Measurements from ENCODE around the gene PSD. TPM values are rescaled to one million over a fixed set of nuclear protein-coding genes. Genes with fewer than 3 reads are reported as not detected.

The PSD gene
- total and polyA plus RNA-seq, 10 of the 15 experiments (the other 5 are each of a cell fraction or from before 2014, with no cell fraction given): 0.11 to 2.0 (median 0.49) TPM; not detected in 2

DNA sequence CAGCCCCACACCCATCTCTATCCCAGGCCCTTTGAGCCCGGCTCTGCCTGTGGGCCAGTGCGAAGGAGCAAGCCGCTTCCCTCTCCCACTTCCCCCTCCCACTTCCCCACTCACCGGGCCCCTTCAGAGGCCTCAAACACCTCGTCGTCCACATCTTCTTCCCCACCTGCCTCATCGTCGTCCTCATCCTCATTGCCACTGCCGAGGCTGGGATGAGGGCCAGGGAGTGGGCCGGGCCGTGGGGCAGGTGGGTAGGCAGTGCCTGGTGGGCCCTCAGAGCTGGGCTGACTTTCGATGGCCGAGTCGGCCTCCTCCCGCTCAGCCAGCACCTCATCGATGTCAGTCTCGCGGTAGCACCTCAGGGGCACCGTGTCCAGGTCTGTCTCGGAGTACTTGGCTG is 3.8 kb downstream of the PSD start:
- Histone ChIP-seq H2AFZ (ENCODE audit: control insufficient read depth, low read depth, low read length) (no peak overlapping the region), H3K36me3 (ENCODE audit: control insufficient read depth in 2 of 2, insufficient read depth in 2 of 2, low read length in 1 of 2) (no peaks in the 10 kb centered on the region), H3K4me1 (ENCODE audit: control insufficient read depth, insufficient read depth, low read length) (peaks cover 10% of the 10 kb centered on the region), H3K4me2 (ENCODE audit: control insufficient read depth, insufficient read depth) (no peak overlapping the region), H3K9ac (ENCODE audit: control insufficient read depth, insufficient read depth, low read length) (no peak overlapping the region), H3K4me3 (no peak overlapping the region), H4K20me1 (ENCODE audit: control insufficient read depth, insufficient read depth) (peaks cover 5% of the 10 kb centered on the region; the same call in 1 of the 2 replicates), H3K27me3 (replicated peaks in 1 of 2; ENCODE audit: control insufficient read depth in 2 of 2, insufficient read depth in 2 of 2, low read length in 1 of 2) (peaks cover 14 to 16% of the 10 kb centered on the region in 2 experiments), H3K27ac (ENCODE audit: control insufficient read depth, insufficient read depth) (no peak overlapping the region), H3K9me3 (replicated peaks; ENCODE audit: control insufficient read depth, insufficient read depth, low read length) (no peaks in the 10 kb centered on the region), H3K79me2 (ENCODE audit: control insufficient read depth, insufficient read depth, low read length) (no peaks in the 10 kb centered on the region)
- ChIA-PET CTCF (no interaction called here), RAD21 (ENCODE audit: unreplicated experiment) (interaction anchor here (1.0 kb wide), 1 partner anchor 64 kb away, joined by 3 read pairs; no protein-coding TSS in a partner anchor), SMC1A (ENCODE audit: uncharacterized antibody, unreplicated experiment) (no interaction called here), POLR2A (no interaction called here)
- no peak for ATAC-seq
- DNase-seq (ENCODE audit: low read depth, low spot score): no peak
- 18% methylated on average over 16 of the region's 20 CpGs for WGBS (ENCODE audit: insufficient coverage, insufficient replicate concordance, low lambda C conversion rate, missing lambda C conversion rate)
- in situ Hi-C loops (cut with MboI) (no loop called here), intact Hi-C loops (cut with micrococcal nuclease; ENCODE audit: unreplicated experiment) (no loop called here)
- TF ChIP-seq EGR1 (IDR thresholded peaks at IDR 0.05; ENCODE audit: borderline replicate concordance in 1 of 2, low read depth in 2 of 2, low read length in 2 of 2) (no peak), RBBP5 (conservative IDR thresholded peaks at IDR 0.05) (no peak), JUNB (IDR thresholded peaks at IDR 0.05) (no peak), SUZ12 (IDR thresholded peaks at IDR 0.05; ENCODE audit: unreplicated experiment) (no peak), SUPT20H (IDR thresholded peaks at IDR 0.05; ENCODE audit: borderline replicate concordance, control insufficient read depth, low read depth, low read length) (no peak), SREBF2 (IDR thresholded peaks at IDR 0.05; ENCODE audit: low read length) (no peak), GABPA (IDR thresholded peaks at IDR 0.05; ENCODE audit: low read depth) (no peak), MXI1 (IDR thresholded peaks at IDR 0.05; ENCODE audit: low read depth, low read length) (no peak), ATF7 (IDR thresholded peaks at IDR 0.05; ENCODE audit: low read depth) (no peak)
- TF ChIP-seq, protein P1, sequence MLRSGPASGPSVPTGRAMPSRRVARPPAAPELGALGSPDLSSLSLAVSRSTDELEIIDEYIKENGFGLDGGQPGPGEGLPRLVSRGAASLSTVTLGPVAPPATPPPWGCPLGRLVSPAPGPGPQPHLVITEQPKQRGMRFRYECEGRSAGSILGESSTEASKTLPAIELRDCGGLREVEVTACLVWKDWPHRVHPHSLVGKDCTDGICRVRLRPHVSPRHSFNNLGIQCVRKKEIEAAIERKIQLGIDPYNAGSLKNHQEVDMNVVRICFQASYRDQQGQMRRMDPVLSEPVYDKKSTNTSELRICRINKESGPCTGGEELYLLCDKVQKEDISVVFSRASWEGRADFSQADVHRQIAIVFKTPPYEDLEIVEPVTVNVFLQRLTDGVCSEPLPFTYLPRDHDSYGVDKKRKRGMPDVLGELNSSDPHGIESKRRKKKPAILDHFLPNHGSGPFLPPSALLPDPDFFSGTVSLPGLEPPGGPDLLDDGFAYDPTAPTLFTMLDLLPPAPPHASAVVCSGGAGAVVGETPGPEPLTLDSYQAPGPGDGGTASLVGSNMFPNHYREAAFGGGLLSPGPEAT (IDR thresholded peaks at IDR 0.05; ENCODE audit: low read depth): no peak
- TF ChIP-seq, protein P2, sequence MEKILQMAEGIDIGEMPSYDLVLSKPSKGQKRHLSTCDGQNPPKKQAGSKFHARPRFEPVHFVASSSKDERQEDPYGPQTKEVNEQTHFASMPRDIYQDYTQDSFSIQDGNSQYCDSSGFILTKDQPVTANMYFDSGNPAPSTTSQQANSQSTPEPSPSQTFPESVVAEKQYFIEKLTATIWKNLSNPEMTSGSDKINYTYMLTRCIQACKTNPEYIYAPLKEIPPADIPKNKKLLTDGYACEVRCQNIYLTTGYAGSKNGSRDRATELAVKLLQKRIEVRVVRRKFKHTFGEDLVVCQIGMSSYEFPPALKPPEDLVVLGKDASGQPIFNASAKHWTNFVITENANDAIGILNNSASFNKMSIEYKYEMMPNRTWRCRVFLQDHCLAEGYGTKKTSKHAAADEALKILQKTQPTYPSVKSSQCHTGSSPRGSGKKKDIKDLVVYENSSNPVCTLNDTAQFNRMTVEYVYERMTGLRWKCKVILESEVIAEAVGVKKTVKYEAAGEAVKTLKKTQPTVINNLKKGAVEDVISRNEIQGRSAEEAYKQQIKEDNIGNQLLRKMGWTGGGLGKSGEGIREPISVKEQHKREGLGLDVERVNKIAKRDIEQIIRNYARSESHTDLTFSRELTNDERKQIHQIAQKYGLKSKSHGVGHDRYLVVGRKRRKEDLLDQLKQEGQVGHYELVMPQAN (conservative IDR thresholded peaks at IDR 0.05): no peak
- TF ChIP-seq, protein P3, sequence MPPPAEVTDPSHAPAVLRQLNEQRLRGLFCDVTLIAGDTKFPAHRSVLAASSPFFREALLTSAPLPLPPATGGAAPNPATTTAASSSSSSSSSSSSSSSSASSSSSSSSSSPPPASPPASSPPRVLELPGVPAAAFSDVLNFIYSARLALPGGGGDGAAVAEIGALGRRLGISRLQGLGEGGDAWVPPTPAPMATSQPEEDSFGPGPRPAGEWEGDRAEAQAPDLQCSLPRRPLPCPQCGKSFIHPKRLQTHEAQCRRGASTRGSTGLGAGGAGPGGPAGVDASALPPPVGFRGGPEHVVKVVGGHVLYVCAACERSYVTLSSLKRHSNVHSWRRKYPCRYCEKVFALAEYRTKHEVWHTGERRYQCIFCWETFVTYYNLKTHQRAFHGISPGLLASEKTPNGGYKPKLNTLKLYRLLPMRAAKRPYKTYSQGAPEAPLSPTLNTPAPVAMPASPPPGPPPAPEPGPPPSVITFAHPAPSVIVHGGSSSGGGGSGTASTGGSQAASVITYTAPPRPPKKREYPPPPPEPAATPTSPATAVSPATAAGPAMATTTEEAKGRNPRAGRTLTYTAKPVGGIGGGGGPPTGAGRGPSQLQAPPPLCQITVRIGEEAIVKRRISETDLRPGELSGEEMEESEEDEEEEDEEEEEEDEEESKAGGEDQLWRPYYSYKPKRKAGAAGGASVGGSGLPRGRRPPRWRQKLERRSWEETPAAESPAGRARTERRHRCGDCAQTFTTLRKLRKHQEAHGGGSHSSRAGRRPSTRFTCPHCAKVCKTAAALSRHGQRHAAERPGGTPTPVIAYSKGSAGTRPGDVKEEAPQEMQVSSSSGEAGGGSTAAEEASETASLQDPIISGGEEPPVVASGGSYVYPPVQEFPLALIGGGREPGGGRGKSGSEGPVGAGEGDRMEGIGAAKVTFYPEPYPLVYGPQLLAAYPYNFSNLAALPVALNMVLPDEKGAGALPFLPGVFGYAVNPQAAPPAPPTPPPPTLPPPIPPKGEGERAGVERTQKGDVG (CRISPR knock-in tag; IDR thresholded peaks at IDR 0.05): no peak
- no TSS peak for BruUV-seq (replicated peaks)
- FAIRE-seq: no peak

All from GM12878 (cell line).